Hepatic stellate cell (primary cell): ENCODE results near the gene ZCCHC9.
"Not testable (repeated sequence)": the region's sequence is repeated elsewhere in the genome, so short reads cannot be mapped to it uniquely, and the experiment has no call there.

ENCODE experiments used
- DNase-seq: peaks from one replicate; pipeline ENCODE4 v3.0.0; 2011; ENCODE audit warnings: low spot score

The ZCCHC9 gene, protein sequence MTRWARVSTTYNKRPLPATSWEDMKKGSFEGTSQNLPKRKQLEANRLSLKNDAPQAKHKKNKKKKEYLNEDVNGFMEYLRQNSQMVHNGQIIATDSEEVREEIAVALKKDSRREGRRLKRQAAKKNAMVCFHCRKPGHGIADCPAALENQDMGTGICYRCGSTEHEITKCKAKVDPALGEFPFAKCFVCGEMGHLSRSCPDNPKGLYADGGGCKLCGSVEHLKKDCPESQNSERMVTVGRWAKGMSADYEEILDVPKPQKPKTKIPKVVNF

DNA sequence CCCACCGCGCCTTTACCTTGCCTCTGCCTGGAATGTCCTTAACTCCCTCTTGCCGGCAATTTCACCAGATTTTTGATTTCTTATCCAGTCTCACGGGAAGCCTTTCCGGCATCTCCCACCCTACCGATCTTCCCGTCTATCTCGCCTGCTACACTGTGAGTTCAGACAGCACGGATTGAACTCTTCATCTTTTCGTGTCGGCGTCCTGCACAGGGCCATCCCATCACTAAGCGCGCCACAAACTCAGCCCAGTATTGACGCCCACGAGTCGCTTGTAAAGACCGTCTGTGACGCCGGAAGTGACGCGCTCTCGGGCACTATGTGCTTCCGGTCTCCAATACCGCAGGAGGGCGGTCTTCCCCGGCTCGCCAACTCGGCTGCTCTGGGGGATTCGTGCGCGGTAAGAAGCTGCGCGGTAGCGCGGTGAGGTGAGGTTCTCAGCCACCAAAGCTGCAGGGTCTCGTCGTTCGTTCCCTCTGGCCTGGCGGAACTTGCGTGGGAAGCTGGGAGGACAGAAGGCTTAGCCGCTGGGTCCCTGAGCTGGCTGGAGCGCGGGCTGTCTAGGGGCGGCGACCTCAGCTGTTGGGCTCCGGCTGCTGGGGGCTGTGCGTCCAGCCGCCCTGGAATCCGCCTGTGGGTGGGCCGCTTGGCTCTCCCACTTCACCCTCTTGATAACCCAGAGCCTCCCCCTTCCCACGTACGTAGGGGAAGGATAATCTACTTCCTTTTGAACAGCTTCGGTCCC is at the start of gene ZCCHC9:
ZCCHC9 (plus strand) TSS at position 317 of the 745 bp plus-strand sequence. CDS start 3,171 bp downstream, outside the sequence.
- peak; percentile 83 for DNase-seq

DNA sequence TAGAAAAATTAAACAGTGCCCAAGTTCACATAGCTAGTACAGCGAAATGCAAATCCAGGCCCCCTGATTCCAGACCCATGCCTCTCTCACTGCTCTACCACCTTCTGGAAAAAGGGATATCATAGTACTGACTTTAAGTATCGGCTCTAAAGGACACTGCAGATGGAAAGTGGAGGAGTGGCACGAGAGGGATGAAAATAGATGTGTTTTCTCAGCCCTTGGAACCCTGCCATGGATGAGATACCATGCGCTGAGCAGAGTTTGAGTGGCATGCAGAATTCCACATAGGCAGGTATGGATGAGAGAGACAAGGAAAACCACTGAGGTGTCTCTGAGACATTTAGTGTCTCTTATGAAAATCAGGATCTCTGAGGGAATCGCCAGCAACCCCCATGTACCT is 49.5 kb upstream of the ZCCHC9 start:
- no peak for DNase-seq

DNA sequence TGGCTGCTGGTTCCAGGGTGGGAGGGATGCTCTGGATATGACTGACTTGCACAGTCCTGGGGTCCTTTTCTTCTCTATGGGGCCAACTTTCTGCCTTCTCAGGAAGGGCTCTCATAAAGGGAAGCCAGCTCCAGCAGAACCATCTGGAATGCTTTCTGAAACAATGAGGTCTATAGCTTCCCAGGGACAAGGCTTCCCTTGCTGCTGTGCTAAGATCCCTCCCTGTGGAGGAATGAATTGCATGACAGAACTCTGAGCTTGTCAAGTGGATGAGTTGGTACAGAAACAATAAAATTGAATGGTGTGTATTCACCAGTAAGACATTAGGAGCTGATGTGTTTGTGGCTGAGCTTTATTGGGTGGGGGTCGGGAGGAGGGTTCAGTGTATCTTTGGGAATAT is 48.5 kb upstream of the ZCCHC9 start:
- DNase-seq: no peak

DNA sequence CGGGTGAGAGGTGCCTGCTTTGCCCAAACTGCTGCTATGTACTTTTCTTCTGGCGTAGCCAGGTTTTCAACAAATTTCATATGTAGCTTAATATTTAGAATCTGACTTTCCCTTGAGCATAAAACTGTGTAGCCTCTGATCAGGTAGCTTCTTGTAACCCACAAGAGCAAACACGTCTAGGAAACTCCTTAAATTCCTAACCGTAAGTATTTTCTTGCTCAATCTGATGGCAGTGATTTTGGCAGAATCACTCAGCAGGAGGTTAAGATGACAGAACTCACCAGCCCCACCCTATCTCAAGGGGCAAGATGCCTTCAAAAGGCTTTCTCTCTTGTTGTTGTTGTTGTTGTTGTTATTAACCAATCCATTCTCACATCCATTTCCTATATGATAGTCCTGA is 47.5 kb upstream of the ZCCHC9 start:
- DNase-seq: no peak

DNA sequence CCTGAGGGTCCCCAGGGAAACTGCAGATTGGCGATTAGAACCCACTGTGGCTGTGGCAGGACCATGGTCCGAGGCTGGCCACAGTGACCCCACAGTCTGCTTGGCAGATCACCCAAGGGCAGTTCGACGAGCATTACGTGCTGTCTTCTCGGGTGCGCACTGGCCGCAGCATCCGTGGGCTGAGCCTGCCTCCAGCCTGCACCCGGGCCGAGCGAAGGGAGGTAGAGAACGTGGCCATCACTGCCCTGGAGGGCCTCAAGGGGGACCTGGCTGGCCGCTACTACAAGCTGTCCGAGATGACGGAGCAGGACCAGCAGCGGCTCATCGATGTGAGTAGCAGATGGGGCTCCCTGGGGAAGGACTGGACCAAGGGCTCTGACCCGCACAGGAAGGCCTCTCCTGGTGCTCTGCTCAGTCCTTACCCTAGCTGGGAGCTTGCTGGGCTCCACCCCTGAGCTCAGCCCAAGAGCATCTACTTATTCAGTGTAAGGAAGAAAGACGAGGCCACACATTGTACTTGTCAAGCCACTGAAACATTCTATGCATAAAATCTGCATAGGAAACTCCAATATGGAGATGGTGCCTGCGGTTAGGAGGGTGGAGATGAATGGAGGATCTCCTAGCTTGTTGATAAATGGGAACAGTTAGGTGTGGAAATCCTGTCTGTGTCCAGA is 46.4 kb upstream of the ZCCHC9 start:
- no peak for DNase-seq

DNA sequence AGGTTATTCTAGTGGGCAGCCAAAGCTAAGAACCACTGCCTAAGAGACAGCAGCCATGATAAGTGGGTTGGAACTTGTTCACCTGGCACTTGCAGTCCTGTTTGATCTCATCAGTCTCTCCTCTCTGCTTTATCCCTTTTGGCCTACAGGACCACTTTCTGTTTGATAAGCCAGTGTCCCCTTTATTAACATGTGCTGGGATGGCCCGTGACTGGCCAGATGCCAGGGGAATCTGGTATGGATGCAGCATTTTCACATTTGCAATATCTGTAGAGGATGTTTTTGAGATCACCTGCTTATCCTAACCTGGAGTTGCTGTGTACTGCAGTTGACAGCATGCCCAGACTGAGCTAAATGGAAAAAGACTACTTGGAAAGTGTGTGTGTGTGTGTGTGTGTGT is 44.6 kb upstream of the ZCCHC9 start:
- no peak for DNase-seq

DNA sequence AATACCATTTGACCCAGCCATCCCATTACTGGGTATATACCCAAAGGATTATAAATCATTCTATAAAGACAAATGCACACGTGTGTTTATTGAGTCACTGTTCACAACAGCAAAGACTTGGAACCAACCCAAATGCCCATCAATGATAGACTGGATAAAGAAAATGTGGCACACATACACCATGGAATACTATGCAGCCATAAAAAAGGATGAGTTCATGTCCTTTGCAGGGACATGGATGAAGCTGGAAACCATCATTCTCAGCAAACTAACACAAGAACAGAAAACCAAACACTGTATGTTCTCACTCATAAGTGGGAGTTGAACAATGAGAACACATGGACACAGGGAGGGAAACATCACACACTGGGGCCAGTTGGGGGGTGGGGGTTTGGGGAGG is 38.6 kb upstream of the ZCCHC9 start:
- not testable (repeated sequence) for DNase-seq

DNA sequence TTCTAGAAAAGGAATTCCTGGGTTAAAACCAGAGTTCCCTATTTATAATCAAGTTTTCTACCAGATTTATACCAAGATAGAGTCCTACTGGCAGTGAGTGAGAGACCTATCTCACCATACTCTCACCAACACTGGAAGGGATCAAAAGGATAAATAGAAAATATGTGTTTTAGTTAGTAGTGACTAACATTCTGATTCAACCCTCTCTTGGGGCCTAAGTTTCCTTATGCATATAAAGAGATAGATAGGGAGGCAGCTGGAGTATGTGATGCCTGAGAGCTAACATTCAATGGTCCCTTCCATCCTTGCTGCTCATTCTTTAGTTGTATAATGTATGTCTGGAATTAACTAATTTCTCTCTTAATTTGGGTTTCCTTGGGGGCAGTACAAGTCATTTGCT is 36.3 kb upstream of the ZCCHC9 start:
- DNase-seq: peak; percentile 35

DNA sequence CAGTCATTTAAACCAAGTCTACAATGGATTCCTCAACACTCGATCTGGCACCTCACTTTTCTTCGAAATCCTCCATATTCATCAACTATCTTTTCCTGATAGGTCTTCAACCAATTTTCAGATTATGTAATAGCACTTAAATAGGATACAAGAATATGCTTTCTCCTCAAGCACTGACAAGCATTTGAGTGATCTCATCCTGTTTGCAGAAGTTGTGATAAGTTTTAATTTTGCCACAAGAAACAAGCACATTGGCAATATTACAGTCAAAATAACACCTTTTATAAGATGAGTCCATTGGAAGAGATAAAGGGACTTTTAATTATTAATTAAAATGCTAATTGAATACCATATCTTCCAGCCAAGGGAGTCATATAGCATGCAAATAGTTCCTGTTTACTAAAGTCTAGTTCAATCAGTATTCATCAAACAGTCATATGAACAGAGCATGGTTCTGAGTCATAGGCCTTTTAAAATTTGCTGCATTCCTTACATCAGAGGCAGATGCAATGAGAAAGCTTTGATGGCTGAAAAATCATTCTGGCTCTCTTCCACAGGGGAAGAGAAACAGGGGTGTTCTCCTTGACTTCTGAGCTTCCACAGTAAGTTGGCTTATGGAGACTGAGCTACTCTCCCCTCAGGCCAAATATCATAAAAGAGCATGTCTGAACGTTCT is 32.7 kb upstream of the ZCCHC9 start:
- peak; percentile 50 for DNase-seq

DNA sequence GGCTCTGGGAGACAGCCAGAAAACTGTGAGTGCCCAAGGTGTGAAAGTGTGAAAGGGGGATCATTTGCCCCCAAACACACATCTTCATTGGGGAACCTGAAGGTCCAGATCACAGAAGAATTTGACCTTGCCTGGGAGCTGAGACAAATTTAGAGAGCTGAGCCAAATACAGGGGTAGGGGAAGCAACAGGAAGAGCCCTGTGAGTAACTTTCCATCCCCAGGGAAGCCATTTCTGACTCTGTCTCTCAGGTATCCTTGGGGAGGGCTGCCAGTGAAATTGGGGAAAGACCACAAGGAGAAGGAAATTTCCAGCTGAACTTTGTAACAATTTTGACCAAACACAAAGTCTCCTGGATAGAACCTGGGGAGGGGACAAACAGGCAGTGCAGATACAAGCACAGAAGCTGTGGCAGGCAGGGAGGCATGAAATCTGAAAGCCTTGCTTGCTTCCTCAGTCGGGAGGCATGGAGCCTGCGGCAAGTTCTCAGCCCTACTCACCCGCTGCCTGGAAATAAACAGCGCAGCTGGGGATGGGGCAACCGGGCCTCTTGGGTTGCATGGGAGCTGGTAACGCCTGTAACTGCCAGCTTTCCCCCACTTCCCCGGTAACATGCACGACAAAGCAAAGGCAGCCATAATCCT is 31.5 kb upstream of the ZCCHC9 start:
- no peak for DNase-seq

DNA sequence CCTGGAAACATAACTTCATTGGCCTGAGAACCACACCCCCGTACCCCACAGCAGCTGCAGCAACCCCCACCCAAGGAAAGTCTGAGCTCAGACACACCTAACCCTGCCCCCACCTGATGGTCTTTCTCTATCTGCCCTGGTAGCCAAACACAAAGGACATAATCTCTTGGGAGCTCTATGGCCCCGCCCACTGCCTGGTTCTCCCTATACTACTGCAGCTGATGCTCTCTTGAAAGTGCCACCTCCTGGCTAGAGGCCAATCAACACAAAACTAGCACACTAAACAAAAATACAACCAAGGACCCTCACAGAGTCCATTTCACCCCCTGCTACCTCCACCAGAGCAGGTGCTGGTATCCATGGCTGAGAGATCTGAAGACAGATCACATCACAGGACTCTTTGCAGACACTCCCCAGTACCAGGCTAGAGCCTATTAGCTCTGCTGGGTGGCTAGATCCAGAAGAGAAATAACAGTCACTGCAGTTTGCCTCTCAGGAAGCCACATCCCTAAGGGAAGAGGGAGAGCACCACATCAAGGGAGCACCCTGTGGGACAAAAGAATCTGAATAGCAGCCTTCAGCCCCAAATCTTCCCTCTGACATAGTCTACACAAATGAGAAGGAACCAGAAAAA is 30.9 kb upstream of the ZCCHC9 start:
- not testable (repeated sequence) for DNase-seq

DNA sequence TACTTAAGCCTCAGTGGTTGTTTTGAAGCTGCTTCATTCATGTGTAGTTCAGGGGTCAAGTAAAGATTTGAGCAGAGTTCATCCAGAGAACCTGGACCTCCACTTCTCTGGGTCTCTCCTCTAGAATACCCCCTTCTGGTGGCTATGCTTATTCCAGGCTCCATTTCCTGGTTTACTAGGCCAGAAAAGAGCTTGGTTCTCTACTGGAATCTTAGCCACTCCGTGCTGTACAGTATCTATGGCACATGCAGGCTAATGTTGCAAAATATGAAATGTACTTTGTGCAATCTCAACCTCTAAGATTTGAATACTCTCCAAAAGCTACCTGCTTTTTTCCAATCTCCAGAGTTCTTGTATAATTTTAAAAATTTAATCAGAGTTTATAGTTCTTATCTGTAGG is 17.4 kb upstream of the ZCCHC9 start:
- DNase-seq: no peak

DNA sequence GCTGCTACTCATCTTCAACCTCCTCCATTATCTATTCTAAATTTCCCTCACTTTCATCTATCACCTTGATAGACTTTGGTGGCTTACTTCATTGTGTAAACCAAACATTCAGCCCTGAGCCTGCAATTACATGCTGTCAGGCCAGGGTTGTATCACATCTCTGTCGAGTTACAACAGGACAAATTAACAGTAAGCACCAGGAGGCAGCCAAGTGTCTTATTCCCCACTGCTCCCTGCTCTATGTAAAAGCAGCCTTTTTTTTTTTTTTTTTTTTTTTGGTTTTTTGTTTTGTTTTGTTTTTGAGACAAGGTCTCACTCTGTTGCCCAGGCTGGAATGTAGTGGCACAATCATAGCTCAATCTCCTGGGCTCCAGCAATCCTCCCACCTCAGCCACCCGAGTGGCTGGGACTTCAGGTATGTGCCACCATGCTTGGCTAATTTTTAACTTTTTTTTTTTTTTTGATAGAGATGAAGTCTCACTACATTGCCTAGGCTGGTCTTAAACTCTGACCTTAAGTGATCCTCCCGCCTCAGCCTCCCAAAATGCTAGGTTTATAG is 15.2 kb upstream of the ZCCHC9 start:
- no peak for DNase-seq

DNA sequence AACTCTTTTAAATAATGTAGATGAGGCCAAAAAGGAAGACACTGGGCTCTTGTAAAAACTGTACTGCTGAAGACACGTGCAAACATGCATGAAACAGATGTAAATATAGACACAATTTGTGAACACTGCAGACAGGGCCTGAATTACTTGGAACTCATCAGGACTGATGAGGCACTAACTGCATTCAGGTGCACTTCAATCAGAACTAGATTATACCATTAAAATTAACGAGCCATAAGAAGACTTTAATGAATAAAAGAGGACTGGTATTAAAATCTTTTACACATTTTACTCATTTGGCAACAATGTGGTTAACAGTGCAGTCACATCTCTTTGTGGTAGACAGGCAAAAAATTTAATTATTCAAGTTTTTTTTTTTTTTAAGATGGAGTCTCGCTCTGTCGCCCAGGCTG is 13.4 kb upstream of the ZCCHC9 start:
- DNase-seq: no peak

DNA sequence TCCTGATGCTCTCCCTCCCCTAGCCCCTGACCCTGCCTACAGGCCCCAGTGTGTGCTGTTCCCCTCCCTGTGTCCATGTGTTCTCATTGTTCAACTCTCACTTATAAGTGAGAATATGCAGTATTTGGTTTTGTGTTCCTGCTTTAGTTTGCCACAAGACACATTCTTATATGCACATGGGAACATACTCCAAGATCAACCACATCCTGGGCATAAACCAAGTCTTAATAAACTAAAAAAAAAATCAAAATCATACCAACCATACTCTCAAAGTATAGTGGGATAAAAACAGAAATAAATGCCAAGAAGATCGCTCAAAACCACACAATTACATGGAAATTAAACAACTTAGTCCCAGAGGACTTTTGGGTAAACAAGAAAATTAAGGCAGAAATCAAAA is 11.2 kb upstream of the ZCCHC9 start:
- no peak for DNase-seq

DNA sequence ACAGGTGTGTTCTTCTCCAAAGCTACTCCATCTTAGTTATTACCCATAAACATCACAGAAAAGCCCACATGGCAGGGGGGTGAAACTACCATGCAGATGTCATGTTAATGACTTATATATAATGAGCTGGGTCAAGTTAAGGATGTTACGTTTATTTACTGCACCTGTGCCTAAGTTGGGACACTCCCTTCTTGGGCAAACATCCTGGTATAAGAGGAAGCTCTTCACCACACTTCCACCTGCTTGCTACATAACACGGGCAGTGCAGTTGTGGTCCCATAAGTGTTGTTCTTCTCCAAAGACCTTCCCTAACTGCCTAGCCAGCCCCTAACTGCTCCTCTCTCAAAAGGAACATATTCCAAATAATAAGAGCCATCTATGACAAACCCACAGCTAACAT is 9.3 kb upstream of the ZCCHC9 start:
- no peak for DNase-seq

DNA sequence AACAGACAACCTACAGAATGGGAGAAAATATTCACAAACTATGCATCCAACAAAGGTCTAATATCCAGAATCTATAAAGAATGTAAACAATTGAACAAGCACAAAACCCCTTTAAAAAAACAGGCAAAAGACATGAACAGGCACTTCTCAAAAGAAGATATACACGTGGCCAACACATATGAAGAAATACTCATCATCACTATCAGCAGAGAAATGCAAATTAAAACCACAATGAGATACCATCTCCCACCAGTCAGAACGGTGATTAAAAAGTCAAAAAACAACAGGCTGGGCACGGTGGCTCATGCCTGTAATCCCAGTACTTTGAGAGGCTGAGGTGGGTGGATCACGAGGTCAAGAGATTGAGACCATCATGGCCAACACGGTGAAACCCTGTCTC is 7.4 kb upstream of the ZCCHC9 start:
- DNase-seq: not testable (repeated sequence)

DNA sequence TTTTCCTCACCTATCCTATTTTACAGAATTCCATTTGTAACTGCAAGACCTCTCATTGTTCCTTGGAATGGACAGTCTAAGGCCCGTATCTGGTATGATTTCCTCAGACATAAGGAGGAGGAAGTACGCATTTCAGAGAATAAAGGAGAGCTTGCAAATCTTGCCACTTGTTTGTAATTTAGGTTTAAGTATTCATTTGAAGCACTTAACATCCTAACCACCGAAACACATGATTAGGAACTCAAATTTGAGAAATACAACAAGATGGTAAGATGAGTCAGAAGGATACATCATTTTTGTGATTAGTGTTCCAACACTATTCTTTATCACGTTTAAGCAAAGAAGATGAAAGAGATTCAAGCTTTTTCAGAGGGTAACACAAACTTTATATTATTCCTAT is 3.9 kb upstream of the ZCCHC9 start:
- no peak for DNase-seq

DNA sequence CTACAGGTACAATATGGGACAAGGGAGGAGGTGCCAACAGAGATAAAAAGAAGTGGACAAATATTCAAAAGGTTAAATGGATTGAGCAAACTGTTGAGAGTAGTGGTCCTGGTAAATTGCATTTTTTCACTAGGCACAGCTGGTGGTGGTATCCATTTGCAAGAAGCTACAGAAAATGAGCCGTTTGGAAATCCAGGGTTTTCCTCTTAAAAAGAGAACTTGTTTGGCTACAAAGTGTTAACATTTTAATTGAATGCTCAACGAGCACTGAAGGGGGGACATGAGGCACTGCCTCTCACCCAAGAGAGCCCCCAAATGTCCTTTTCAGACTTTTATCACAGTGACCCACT is 491 bp upstream of the ZCCHC9 start:
- no peak for DNase-seq

DNA sequence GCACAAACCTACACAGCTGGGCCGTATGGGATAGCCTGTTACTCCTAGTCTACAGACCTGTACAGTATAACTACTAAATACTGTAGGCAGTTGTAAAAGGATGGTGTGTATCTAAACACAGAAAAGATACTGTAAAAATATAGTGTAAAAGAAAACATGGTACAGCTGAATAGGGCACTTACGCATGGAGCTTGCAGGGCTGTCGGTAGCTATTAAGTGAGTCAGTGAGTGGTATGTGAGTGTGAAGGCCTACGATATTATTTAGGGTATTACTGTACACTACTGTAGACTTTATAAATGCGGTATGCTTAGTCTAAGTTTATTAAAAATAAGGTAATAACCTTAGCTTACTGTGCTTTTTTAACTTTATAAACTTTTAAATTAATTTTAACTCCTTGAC is 1.2 kb downstream of the ZCCHC9 start:
- no peak for DNase-seq

DNA sequence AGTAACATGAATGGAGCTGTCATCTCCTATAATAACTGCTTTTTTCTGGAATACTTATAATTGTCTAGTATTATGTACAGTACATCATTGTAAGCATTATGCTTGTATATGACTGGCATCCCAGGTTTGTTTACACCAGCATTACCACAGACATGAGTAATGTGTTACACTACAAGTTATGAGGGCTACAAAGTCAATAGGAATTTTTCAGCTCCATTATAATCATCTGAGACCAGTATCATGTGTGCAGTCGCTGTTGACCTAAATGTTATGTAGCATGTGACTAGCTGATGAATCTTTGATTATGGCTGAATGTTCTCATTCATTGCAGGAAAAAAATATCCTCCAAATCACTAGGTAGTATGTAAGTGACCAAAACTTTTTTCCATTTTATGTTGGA is 2.2 kb downstream of the ZCCHC9 start:
- peak; percentile 12 for DNase-seq
